ENCODE data around the gene COPZ2.

Gene COPZ2

GRCh38 chr17:47996201-47996600, 41.4 kb downstream of the COPZ2 start:
- Histone ChIP-seq H2AFZ (ENCODE audit: low read depth) (no peak overlapping the region), H3K79me2 (ENCODE audit: insufficient read depth, low read depth) (no peaks in the 10 kb centered on the region), H3K4me1 (ENCODE audit: low read depth, poor library complexity, severe bottlenecking) (peaks cover 1% of the 10 kb centered on the region), H3K9ac (no peak overlapping the region), H4K20me1 (ENCODE audit: insufficient read depth) (no peaks in the 10 kb centered on the region), H3K4me3 (IDR thresholded peaks at IDR 0.05; ENCODE audit: insufficient read depth, low read depth, low read length) (no peak overlapping the region), H3K27me3 (ENCODE audit: insufficient read depth, low read depth) (no peaks in the 10 kb centered on the region), H3K36me3 (ENCODE audit: insufficient read depth) (no peaks in the 10 kb centered on the region), H3K27ac (no peak overlapping the region), H3K4me2 (no peak overlapping the region)
- TF ChIP-seq, protein P1, sequence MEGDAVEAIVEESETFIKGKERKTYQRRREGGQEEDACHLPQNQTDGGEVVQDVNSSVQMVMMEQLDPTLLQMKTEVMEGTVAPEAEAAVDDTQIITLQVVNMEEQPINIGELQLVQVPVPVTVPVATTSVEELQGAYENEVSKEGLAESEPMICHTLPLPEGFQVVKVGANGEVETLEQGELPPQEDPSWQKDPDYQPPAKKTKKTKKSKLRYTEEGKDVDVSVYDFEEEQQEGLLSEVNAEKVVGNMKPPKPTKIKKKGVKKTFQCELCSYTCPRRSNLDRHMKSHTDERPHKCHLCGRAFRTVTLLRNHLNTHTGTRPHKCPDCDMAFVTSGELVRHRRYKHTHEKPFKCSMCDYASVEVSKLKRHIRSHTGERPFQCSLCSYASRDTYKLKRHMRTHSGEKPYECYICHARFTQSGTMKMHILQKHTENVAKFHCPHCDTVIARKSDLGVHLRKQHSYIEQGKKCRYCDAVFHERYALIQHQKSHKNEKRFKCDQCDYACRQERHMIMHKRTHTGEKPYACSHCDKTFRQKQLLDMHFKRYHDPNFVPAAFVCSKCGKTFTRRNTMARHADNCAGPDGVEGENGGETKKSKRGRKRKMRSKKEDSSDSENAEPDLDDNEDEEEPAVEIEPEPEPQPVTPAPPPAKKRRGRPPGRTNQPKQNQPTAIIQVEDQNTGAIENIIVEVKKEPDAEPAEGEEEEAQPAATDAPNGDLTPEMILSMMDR (conservative IDR thresholded peaks at IDR 0.05; ENCODE audit: low read depth, low read length): no peak

GRCh38 chr17:47995241-47995935, 42.2 kb downstream of the COPZ2 start:
- no peak overlapping the region for H3K4me2 ChIP-seq
- H3K4me3 ChIP-seq (IDR thresholded peaks at IDR 0.05; ENCODE audit: insufficient read depth, low read depth, low read length): no peak overlapping the region

GRCh38 chr17:47994724-47995123, 42.9 kb downstream of the COPZ2 start:
- H2AFZ ChIP-seq (ENCODE audit: low read depth): no peak overlapping the region
- H3K9ac ChIP-seq: no peak overlapping the region

More at GRCh38 chr17:47995241-47995935, 42.2 kb downstream of the COPZ2 start:
- Histone ChIP-seq H3K4me1 (ENCODE audit: low read depth, poor library complexity, severe bottlenecking) (peaks cover 9% of the 10 kb centered on the region), H4K20me1 (ENCODE audit: insufficient read depth) (no peaks in the 10 kb centered on the region), H3K9ac (no peak overlapping the region), H3K27me3 (ENCODE audit: insufficient read depth, low read depth) (no peaks in the 10 kb centered on the region), H3K27ac (no peak overlapping the region), H3K36me3 (ENCODE audit: insufficient read depth) (no peaks in the 10 kb centered on the region), H2AFZ (ENCODE audit: low read depth) (no peak overlapping the region), H3K79me2 (ENCODE audit: insufficient read depth, low read depth) (no peaks in the 10 kb centered on the region)
- TF ChIP-seq, protein P1 (conservative IDR thresholded peaks at IDR 0.05; ENCODE audit: low read depth, low read length): no peak

DNA sequence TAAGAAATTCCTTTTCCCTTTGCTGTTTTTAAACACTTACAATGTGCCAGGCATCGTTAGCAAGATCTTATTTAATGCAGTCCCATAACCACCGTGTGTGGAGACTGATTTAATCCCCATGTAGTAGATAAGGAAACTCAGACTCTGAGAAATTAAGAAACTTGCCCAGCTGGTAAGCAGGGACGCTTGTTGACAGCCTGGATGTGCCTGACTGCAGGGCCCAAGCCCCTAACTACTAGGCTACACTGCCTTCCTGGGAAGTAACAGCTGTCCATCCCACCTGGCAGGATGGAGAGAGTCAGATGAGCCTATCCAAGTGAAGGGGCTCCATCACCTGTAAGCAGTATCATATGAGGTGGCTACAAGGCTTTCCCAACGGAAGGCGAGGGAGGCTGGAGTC, 43.6 kb downstream of the COPZ2 start:
- Histone ChIP-seq H3K4me1 (ENCODE audit: low read depth, poor library complexity, severe bottlenecking) (peaks cover 24% of the 10 kb centered on the region), H3K9ac (no peak overlapping the region), H3K4me3 (IDR thresholded peaks at IDR 0.05; ENCODE audit: insufficient read depth, low read depth, low read length) (no peak overlapping the region), H3K4me2 (no peak overlapping the region), H3K79me2 (ENCODE audit: insufficient read depth, low read depth) (no peaks in the 10 kb centered on the region), H3K27me3 (ENCODE audit: insufficient read depth, low read depth) (no peaks in the 10 kb centered on the region), H3K27ac (no peak overlapping the region), H3K36me3 (ENCODE audit: insufficient read depth) (no peaks in the 10 kb centered on the region), H2AFZ (ENCODE audit: low read depth) (no peak overlapping the region), H4K20me1 (ENCODE audit: insufficient read depth) (no peaks in the 10 kb centered on the region)
- TF ChIP-seq, protein P1 (conservative IDR thresholded peaks at IDR 0.05; ENCODE audit: low read depth, low read length): no peak

More at GRCh38 chr17:47994724-47995123, 42.9 kb downstream of the COPZ2 start:
- Histone ChIP-seq H4K20me1 (ENCODE audit: insufficient read depth) (no peaks in the 10 kb centered on the region), H3K4me3 (IDR thresholded peaks at IDR 0.05; ENCODE audit: insufficient read depth, low read depth, low read length) (no peak overlapping the region), H3K79me2 (ENCODE audit: insufficient read depth, low read depth) (no peaks in the 10 kb centered on the region), H3K4me2 (no peak overlapping the region), H3K27ac (no peak overlapping the region), H3K27me3 (ENCODE audit: insufficient read depth, low read depth) (no peaks in the 10 kb centered on the region), H3K36me3 (ENCODE audit: insufficient read depth) (no peaks in the 10 kb centered on the region), H3K4me1 (ENCODE audit: low read depth, poor library complexity, severe bottlenecking) (peaks cover 16% of the 10 kb centered on the region)
- TF ChIP-seq, protein P1 (conservative IDR thresholded peaks at IDR 0.05; ENCODE audit: low read depth, low read length): no peak

Measured in KMS-11 (cell line).